HG03103 (cell line): ENCODE measurements around the gene DYNLT3.

ENCODE experiments used
- ATAC-seq: cut with Tn5 transposase; IDR thresholded peaks from one replicate; pipeline ENCODE4 v1.9.1; 2021; ENCODE audit warnings: low read depth; ENCODE audit not compliant: unreplicated experiment

The DYNLT3 gene

DNA sequence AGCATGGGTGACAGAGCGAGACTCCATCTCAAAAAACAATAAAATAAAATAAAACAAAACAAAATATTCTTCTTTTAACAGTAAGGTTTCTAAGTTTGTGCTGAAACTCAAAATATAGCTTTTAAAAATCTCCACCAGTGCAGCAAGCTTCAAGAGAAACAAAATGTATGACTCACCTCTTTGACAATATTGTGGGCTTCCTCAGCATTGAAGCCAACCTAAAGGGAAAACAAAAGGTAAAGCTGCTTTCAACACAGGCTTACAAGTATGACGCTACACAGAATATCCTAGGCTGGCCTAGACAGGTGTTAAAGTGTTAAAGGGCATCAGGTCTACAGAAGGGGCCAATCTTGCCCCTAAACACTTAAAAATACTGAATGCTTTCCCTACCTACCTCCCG, 1.2 kb downstream of the DYNLT3 start:
- no peak for ATAC-seq

DNA sequence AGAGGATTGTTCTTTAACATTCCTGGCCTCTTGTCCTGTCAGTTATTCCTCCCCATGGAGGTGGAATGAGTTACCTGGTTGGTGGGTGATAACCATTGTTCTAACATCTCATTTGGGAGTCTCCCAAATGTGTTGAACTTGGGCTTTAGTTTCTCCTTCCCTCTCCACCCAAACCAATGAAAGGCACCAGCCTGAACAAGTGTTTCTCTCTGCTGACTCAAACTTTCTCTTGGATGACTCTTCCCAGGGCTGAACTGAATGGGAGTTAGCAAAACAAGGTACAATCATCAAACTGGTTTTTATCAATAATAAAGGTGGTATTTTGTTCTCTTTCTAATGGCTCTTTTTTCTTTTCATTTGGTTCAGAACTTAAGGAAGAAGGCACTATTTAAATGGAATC, 2.7 kb downstream of the DYNLT3 start:
- no peak for ATAC-seq

DNA sequence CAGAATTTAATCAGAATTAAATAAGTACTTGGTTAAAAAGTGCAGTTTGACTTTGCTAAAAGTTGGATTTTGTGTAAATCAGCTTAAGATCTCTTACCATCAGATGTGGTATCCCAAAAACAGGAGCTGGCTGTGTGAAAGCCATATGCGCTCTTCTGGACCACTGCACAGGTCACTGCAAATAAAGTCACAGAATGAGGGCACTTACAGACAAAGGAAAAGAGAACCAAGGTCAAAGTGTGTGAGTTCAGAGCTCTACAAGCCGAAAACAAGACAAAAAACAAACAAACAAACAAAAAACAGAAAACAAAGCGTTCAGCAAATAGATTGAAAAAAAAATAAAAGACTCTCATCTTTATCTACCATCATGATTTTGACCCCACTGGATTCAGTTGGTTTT, 6.4 kb downstream of the DYNLT3 start:
- ATAC-seq, result no peak

DNA sequence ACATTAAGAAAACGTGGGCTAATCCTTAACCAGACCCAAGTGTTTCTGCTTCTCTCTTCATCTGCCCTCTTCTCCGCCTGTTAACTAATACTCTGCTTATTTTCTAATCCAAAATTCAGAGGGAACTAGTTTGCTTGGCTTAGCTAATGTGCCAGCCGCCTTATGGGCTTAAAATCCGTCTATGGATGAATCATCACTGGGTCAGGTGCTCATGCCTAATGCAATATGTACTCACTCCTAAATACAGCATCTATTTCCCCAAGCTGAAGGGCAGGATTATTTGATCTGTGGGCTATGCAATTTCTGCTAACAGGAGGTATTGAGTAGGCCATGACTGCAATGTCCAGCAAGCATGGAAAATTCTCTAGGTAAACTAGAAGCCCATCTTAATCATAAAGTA, 12.4 kb downstream of the DYNLT3 start:
- ATAC-seq, result no peak

DNA sequence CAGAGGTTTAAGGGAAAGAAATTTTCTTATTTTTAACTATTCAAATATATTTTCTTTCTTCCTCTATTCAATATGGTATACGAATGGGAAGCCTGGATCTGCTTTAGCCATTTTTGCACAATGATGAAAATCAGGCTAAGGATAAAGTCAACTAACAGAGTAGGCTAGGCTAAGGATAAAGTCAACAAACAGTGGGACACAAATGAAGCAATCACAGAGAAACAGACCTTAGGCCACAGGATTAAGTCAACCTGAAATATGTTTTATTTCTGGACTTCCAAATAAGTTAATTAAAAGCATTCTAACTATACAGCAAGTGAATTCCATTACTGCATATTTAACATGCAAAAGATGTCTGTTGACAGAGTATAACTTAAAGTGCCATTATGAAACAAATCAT, 17.0 kb downstream of the DYNLT3 start:
- no peak for ATAC-seq

DNA sequence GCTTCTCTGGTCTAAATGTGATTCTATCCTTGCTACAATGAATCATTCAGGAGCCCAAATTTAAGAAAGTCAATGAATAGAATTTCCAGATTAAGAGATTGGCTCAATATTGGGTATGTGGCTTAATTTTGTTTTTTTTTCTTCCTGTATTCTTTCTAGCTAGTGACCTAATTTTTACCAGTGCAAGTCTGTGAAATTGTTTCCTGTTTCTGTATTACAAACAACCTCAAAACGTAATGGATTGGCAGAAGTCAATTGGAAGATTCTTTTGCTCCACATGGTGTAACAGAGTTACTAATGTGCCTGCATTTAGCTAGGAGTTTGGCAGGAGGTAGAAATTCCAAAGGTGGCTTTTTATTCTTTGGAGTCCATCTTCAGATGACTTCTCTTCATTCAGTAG, 17.6 kb downstream of the DYNLT3 start:
- no peak for ATAC-seq

DNA sequence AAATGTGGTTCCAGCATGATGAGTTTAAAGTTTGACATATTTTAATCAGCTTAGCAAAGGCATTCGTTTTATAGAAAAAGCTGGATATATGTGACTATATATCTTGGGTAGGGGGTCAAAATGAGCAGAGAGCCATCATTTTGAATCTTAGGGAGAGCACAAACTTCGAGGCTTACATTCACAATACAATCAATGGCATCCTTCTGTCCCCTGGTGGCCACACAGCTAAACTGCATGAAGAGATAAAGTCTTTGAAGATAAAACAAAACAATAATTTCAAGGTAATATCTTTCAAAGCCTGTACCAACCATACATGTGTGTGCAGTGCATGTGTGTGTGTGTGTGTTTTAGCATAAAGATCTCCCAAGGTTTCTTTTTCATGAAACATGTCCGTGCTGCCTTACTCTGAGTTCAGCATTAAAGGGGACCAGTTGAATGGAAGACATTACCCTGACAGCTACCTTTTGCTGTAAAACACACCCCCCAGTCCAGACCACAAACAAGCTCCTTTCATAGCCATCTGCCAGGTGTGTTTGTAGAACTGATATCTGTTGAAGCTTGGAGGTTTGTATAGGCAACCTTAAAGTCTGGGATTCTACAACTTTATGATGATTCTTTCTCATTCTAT, 22.0 kb downstream of the DYNLT3 start:
- no peak for ATAC-seq

DNA sequence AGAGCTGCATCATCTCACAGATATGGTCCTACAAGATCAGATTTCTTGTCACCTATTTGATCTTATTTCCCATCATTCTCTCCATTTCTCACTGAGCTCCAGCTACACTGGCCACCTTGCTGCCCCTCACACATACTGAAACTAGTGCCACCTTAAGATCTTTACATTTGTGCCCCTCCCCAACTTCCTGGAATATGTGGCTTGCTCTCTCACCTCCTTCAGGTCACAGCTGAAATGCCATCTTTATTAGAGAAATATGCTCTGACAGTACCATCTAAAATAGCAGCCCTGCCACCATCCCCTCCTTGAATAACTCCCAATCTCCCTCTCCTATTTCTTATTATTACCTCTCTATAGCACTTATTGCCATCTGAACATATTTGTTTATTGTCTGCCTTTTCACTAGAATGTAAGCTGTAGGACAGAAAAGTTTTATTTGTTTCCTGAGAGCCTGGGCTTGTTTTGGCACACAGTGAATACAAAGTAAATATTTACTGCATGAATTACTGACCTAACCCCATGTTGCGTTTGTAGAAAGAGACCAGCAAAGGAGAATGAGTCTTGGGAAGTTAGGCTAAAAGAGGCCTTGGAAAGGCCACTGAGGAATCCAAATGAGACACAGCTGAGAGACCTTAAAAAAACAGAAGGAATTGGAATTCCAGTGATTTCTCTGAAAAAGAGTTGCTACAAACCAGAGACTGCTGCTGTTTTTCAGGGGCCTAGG, 22.7 kb downstream of the DYNLT3 start:
- ATAC-seq, result no peak

DNA sequence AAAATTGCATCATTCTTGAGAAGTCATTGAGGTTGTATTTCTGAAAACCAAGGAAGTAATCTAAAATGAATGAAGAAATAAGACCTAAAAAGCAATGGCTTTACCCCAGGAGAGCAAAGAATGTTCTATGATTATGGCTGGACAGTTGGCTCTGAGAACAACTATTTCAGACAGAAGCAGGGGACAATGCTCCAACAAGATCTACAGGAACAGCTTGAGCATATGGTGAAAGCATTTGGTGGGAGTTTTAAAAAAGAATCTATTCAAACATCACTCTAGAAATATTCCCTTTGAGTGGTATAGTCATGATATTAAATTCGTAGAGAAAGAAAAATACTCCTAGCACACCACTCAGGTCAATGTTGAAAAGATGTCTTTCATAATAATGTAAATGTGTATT, 26.7 kb downstream of the DYNLT3 start:
- ATAC-seq, result no peak

DNA sequence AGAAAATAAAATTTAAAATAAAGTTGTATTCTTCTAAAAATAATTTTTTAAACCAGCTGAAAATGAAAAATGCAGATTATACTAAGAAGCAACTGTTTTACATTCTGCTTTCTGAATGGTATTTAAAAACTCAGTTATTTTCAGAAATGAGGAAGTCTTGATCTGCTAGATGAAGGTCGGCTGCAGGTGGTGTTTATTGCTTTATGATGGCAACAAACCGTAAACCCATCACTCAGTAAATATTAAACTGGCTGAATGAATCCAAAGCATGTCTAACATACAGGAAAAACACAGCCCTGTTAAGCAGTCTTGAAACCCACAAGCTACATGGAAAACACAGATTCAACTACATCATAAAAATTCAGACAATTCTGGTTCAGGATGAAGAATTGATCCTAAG, 29.3 kb downstream of the DYNLT3 start:
- peak; percentile 47 for ATAC-seq

DNA sequence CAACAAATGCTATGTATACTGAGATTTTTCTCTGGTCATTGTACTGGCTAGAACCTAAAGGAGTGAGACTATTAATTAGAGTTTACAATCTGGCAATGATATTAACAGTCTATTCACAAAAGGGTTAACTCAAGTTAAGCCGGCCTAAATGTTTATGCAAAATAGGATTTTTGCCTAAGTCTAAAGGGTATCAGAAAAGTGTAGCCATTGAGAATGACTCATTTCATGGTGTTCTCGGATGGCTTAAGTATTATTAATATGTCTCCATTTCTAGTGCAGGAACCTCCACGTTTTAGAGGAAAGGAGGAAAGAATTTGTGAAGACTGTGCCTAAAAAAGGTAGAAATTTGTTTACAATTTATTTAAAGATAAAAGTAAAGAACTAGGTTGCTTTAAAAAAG, 29.8 kb downstream of the DYNLT3 start:
- ATAC-seq, result peak; percentile 44

DNA sequence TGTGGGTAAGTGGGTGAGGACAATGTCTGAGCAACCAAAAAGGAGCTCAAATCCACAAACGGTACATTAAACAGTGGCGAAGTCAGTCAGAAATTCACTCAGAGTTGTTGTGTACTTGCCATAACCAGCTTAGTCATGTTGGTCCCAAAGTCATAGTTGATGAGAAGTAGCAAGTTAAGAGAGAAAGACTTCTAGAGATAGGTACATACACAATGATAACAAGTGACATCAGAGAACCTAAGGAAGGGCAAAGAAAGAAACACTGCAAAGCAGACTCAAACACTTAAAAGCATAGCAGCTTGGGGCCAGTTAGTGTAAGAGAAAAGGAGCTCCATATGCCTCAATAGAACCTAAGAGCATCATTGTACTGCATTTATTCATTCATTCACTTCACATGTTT, 30.2 kb downstream of the DYNLT3 start:
- ATAC-seq, result no peak

DNA sequence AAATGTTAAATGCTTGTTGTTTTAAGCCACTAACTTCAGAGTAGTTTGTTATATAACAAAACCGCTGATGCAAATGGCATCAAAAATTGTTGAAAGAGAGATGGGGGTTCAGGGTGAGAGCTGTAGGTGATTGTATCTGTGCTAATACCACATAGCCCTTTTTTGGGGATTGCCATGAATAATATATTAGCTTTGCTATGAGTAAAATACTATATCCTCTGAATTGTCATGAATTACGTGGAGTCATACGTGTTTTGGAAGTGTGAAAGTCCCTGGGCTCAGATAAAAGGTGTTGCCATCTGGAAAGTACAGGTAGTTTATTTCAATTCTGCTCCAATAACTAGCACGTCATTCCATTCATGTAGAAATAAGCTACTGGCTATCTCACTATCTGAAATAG, 30.6 kb downstream of the DYNLT3 start:
- no peak for ATAC-seq

DNA sequence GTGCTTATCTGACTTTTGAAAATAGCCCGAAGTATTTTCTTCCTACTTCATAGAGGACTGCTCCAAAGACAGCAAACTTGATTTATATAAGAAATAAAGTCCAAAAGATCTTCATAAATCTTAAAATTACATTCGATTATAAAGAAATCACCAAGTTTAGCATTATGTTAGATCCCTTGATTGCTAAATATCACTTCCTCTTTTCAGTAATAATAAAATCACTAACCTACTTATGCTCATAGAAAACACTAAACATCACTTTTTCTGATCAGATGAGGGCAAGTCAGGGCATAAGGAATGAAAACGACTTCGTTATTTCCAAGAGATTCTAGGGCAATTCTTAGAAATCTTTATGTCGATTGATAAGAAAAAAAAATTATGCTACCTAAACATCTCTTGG, 32.0 kb downstream of the DYNLT3 start:
- no peak for ATAC-seq

DNA sequence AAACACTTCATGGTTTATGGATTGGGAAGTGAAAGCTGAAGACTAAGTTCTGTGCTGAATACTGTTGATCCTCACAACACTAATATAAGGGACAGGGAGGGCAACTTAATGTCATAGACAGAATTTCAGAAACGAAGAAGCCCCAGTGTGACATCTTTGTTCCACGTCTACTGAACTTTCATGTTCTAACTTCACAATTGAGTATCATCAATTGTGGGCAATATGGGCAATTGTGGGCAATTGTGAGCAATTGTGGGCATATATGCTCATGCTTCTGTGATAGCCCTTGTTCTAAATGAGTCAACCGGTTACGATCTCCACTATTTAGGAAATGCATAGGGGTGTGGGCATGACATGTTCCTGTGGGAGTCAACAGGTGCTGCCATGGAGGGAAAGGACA, 33.8 kb downstream of the DYNLT3 start:
- no peak for ATAC-seq

DNA sequence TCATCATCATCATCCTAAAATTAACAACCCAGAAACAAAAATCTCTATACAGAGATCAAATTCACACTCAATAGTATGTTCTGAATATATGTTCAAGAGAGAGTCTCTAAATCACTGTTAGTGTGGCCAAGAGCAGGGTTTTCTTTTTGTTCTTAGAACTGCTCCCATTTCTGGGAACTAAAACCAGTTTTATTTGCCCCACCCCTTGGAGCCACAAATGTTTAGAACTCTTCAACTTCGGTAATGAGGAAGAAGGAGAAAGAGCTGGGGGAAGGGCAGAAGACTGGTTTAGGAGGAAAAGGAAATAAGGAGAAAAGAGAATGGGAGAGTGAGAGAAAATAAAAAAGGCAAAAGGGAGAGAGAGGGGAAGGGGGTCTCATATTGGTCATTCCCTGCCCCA, 35.3 kb downstream of the DYNLT3 start:
- ATAC-seq, result no peak

DNA sequence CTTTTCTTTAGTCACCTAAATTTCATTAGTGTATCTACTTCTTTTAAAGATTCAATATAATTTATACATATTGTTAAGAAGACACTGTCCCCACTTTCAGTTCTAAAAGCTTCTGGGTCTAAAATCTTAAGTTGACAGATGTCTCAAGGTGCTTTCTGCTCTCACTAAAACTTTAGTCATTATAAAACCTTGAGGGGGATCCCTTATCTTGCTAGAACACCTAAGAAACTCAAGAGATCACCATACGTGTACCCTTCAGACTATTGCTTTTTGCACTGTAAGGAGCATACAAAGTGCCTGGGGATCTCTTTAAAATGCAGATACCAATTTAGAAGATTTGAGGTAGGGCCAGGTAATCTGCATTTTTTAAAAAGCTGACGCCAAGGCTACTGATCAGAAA, 37.4 kb downstream of the DYNLT3 start:
- ATAC-seq, result no peak

DNA sequence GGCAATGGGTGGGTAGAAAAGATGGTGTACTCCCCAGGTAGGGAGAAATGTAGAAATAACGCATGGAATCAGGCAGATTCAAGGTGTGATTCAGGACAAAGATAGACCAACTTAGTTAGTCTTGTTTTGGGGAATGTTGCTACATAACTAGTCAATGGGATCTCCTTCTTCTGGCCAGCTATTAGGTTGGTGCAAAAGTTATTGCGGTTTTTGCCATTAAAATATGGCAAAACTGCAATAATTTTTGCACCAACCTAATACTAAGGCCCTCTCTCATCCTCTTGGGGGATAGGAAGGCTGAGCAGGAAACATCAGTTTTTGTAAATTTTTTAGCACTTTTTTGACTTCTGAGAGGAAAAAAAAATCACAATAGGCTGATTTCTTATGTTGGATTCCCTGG, 44.3 kb downstream of the DYNLT3 start:
- ATAC-seq, result no peak

DNA sequence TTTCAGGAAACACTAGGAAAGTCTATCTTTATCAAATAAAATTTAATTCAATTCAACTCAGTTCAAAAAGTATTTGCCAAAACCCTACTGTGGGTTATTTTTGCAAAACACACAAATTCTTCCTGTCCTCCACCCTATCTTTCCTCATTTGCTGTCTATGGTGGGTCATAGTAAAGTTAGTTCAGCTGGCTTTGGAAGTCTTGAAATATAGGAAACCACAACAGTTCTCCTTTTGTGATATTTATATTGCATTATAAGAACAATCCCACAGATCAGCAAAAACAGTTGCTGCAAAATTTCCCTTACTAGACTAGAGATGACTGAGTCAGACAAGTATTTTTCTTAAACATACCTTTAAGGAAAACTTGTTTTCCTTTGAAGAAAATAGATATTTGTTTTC, 45.3 kb downstream of the DYNLT3 start:
- ATAC-seq, result no peak

DNA sequence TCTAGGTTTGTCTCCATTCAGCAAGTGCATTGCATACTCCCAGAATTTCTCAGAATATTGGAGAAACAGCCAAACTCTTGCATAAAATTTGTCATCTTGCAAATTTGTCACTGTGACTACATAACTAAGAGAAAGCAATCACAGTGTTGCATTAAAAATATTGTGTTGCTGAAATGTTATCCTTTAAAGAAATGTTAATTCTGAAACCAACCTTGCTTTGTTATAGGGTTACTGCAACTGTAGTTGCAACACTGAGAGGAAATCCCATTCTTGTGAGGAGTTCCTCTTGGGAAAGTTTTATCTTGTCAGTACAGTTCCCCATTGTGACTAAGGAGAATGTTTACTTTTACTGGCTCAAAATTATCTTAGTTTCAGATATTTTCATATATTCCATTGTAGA, 46.7 kb downstream of the DYNLT3 start:
- ATAC-seq, result no peak

DNA sequence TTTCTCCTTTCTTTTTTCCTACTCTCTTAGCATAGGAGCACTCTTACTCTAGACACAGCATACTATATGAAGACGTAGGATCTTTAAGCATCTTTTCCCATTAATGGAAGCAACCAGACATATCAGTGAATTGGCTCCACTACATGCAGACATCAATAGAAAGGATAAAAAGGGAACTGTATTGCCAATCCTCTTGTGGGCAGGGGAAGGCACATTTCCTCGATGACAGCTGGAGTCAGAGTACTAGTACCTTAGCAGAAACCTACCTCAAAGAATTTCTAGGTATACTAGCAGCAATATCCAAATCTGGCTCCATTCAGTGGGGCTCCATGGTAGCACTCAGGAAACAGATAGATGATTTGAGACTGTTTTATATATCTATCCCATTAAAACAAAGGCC, 47.4 kb downstream of the DYNLT3 start:
- no peak for ATAC-seq

DNA sequence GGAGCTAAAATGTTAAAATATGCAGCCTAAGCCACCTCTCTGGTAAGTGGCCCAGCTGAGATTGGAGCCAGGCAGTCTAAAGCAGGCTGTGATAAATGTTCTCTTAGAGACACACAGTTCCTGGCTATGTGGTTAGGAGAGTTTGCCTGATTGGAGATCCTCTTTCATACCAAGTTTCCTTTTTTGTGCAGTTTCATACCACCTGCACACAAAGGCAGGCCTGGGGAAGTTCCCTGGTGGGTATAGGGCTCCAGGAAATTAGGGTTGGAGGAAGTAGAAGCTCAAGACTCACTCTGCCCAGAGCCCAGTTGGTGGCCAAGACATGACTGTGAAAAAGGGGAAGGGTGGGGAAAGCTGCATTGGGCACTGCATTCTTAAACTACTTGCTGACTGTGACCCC, 50.6 kb downstream of the DYNLT3 start:
- ATAC-seq, result peak; percentile 58

DNA sequence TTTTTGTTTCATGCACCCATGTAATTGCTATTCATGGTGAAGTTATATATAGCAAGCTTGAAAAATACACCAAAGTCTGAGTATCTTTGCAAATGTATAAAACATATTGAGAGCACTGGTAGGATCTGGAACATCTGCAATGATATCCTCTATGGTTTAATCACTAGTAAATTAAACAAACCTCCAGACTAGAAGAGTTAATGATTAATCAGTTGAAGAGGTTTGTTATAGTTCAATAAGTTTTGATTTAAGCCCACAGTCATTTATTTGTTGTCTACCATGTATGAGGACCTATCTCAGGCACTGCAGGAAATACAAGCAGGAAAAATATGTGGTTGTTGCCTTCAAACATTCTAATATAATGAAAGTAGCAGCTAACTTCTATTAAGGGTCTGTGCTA, 51.1 kb downstream of the DYNLT3 start:
- ATAC-seq, result no peak
